Sigmoid colon (tissue), 7 donors: Measurements from ENCODE around the gene CASP5. TPM values are rescaled to one million over a fixed set of nuclear protein-coding genes. Genes with fewer than 3 reads are reported as not detected.
A peak's percentile ranks its signal among the peaks of the same experiment; 100 is the strongest.

Experiments
- DNase-seq: peaks from one replicate; pipeline ENCODE4 v3.0.0-alpha.2; 2019
- H3K27ac ChIP-seq, 4 donors: fragments of 200-600 bp; sonication (generic); one replicate each; pipeline ENCODE4 v1.5.1; 2016 to 2019; ENCODE audit warnings: mild to moderate bottlenecking in 1 of 4
- H3K27me3 ChIP-seq, 3 donors: fragments of 200-600 bp; sonication (generic); one replicate each; pipeline ENCODE4 v1.5.1; 2019; ENCODE audit warnings: mild to moderate bottlenecking in 1 of 3
- H3K36me3 ChIP-seq, 4 donors: fragments of 200-600 bp; sonication (generic); one replicate each; pipeline ENCODE4 v1.5.1; 2016 to 2019
- H3K4me1 ChIP-seq, 4 donors: fragments of 200-600 bp; sonication (generic); one replicate each; pipeline ENCODE4 v1.5.1; 2017 to 2019
- H3K4me3 ChIP-seq, 4 donors: fragments of 200-600 bp; sonication (generic); one replicate each; pipeline ENCODE4 v1.5.1; 2017 to 2019; ENCODE audit warnings: mild to moderate bottlenecking in 2 of 4, moderate library complexity in 1 of 4
- H3K9me3 ChIP-seq, 4 donors: fragments of 200-600 bp in 3 of 4; sonication (generic) in 3 of 4; one replicate each; pipeline versions ENCODE4 v1.5.1 to v1.6.1; 2013 to 2019
- EP300 ChIP-seq, 4 donors: sonication (generic); formaldehyde crosslinking; IDR thresholded peaks; one replicate each; pipeline ENCODE4 v1.6.1; 2017; ENCODE audit warnings: antibody characterized with exemption in 4 of 4
- POLR2A ChIP-seq, 2 donors: fragments of 450-650 bp; IDR thresholded peaks; one replicate each; pipeline ENCODE4 v1.6.1; 2016; ENCODE audit warnings: antibody characterized with exemption in 2 of 2, mild to moderate bottlenecking in 2 of 2, moderate library complexity in 2 of 2
- POLR2AphosphoS5 ChIP-seq, 4 donors: sonication (generic); formaldehyde crosslinking; IDR thresholded peaks; one replicate each; pipeline ENCODE4 v1.6.1; 2017; ENCODE audit warnings: antibody characterized with exemption in 4 of 4
- WGBS, 2 donors: extraction: QIAGEN DNeasy Blood & Tissue Kit; methylation state at CpG; one replicate each; pipeline ENCODE4 v1.1.7; 2013; 5-methylcytosine and 5-hydroxymethylcytosine counted together
- intact Hi-C: fragments of 100-400 bp; cut with DNase I; formaldehyde crosslinking; loops from one replicate; pipeline ENCODE4 v1.15.1; 2023
- polyA plus RNA-seq, 3 donors: library from polyadenylated mRNA; stranded (reverse); fragments of 200-250 nt; gene quantifications; one replicate each; pipeline ENCODE4 v1.2.3, GENCODE V29; 2013
- total RNA-seq, 4 donors: library from RNA; depleted of rRNA; stranded (reverse); fragments of >200 nt; gene quantifications; one replicate each; pipeline ENCODE4 v1.1.0, GENCODE V29; 2016
- TF ChIP-seq, protein P1 (sequence below), 4 experiments: fragments of 450-650 bp in 3 of 4; fragments of 200-600 bp in 1 of 4; IDR thresholded peaks; one replicate each; pipeline ENCODE4 v1.5.1; 2016 to 2019; ENCODE audit warnings: antibody characterized with exemption in 4 of 4, mild to moderate bottlenecking in 3 of 4, moderate library complexity in 2 of 4
- donor health status: healthy with polysubstance abuse.
- donor health status: Bipolar disorder and iron deficiency.
- donor health status: healthy.

The CASP5 gene
- total and polyA plus RNA-seq, 7 donors = 25.4 to 43.3 (median 31.8) TPM; not detected in 4

DNA sequence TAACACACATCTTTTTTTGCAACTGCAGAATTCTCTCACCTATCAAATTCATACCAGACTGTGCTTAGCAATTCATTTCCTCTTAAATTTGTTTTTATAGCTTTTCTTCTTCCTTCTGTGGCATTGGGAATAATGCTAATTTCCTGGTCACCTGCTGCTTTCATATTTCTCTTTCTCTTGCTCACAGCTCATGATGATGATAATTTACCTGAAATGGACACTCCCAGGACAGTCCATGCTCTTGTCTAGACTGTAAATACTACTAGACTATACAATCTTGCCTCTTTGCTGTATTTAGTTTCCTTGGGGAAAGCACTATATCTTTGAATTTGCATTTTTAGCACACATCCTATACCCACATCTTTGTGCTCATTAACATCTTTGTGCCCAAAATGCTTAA, 15.5 kb downstream of the CASP5 start:
- intact Hi-C loops = no loop called here
- H3K9me3 ChIP-seq = no peaks in the 10 kb centered on the region
- no peak for TF ChIP-seq POLR2A (IDR thresholded peaks at IDR 0.05)
- TF ChIP-seq POLR2AphosphoS5 (IDR thresholded peaks at IDR 0.05) = no peak
- TF ChIP-seq, protein P1, sequence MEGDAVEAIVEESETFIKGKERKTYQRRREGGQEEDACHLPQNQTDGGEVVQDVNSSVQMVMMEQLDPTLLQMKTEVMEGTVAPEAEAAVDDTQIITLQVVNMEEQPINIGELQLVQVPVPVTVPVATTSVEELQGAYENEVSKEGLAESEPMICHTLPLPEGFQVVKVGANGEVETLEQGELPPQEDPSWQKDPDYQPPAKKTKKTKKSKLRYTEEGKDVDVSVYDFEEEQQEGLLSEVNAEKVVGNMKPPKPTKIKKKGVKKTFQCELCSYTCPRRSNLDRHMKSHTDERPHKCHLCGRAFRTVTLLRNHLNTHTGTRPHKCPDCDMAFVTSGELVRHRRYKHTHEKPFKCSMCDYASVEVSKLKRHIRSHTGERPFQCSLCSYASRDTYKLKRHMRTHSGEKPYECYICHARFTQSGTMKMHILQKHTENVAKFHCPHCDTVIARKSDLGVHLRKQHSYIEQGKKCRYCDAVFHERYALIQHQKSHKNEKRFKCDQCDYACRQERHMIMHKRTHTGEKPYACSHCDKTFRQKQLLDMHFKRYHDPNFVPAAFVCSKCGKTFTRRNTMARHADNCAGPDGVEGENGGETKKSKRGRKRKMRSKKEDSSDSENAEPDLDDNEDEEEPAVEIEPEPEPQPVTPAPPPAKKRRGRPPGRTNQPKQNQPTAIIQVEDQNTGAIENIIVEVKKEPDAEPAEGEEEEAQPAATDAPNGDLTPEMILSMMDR (IDR thresholded peaks at IDR 0.05) = no peak
- no peak for TF ChIP-seq EP300 (IDR thresholded peaks at IDR 0.05)
- no peaks in the 10 kb centered on the region for H3K27me3 ChIP-seq
- no peaks in the 10 kb centered on the region for H3K36me3 ChIP-seq
- no peak overlapping the region for H3K4me3 ChIP-seq
- no peak for DNase-seq
- H3K4me1 ChIP-seq = no peaks in the 10 kb centered on the region
- H3K27ac ChIP-seq = no peak overlapping the region

- Histone ChIP-seq H3K9me3 (no peaks in the 10 kb centered on the region), H3K4me1 (no peaks in the 10 kb centered on the region), H3K36me3 (no peaks in the 10 kb centered on the region), H3K27ac (no peak overlapping the region), H3K4me3 (no peak overlapping the region), H3K27me3 (no peaks in the 10 kb centered on the region)
- TF ChIP-seq POLR2A (IDR thresholded peaks at IDR 0.05) = no peak
- TF ChIP-seq EP300 (IDR thresholded peaks at IDR 0.05) = no peak
- TF ChIP-seq, protein P1 (IDR thresholded peaks at IDR 0.05) = no peak
- no peak for TF ChIP-seq POLR2AphosphoS5 (IDR thresholded peaks at IDR 0.05)
- DNase-seq = no peak
- 90% methylated on average over 3 of the region's 3 CpGs for WGBS, 2 donors
- intact Hi-C loops = no loop called here
These were observed 17.5 kb downstream of the CASP5 start for GRCh38 chr11:105005451-105005845.

DNA sequence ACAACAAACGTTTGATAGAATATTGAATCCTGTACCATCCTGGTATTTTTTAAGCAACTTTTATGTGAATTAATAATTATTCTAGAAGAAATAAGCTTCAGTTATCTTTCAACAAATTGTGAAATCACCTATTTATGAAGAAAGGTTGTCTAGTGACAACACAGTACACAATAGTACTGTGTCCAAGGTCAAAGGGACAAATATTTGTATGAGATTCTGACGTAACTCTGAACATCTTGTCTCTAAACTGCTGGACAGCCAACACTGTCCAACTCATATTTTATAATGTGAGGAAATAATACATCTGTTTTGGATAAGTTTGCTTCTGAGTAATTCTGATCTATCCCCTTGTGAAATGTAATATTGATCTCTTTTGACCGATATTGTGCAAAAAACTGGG, 18.9 kb downstream of the CASP5 start:
- WGBS, 2 donors = 88 to 89% methylated on average over 3 of the region's 3 CpGs
- Histone ChIP-seq H3K9me3 (no peaks in the 10 kb centered on the region), H3K36me3 (no peaks in the 10 kb centered on the region), H3K27me3 (no peaks in the 10 kb centered on the region), H3K27ac (no peak overlapping the region), H3K4me3 (no peak overlapping the region), H3K4me1 (no peaks in the 10 kb centered on the region)
- DNase-seq = no peak
- TF ChIP-seq EP300 (IDR thresholded peaks at IDR 0.05) (no peak), POLR2AphosphoS5 (IDR thresholded peaks at IDR 0.05) (peak in 2 of 4 donors; percentile 16 to 24)
- intact Hi-C loops = no loop called here

DNA sequence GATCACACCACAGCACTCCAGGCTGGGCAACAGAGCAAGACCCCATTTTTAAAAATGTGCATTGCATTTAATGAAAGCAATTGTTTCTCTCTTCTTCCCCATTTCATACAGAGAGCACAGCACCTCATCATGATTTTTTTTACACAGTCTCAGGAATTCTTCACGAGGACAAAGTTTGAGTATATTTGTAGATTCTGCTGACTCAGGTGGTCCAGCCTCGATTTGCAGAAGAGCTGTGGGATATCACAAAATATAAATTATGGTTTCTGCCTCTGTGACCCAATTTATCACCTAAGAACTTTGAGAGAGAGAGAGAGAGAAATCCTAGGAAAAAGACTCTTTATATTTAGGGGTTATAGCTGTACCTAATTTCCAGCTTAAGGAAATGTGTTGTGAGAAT, 19.8 kb downstream of the CASP5 start:
- 86% methylated on average over 2 of the region's 2 CpGs for whole genome bisulfite sequencing, 2 donors

GRCh38 chr11:105000797-105001196, 22.2 kb downstream of the CASP5 start:
- Histone ChIP-seq H3K4me3 (no peak overlapping the region), H3K27ac (no peak overlapping the region), H3K36me3 (no peaks in the 10 kb centered on the region), H3K27me3 (no peaks in the 10 kb centered on the region), H3K4me1 (no peaks in the 10 kb centered on the region), H3K9me3 (no peaks in the 10 kb centered on the region)
- WGBS, 2 donors = 85 to 97% methylated on average over 7 of the region's 7 CpGs
- intact Hi-C loops = no loop called here
- no peak for TF ChIP-seq POLR2AphosphoS5 (IDR thresholded peaks at IDR 0.05)
- TF ChIP-seq, protein P1 (IDR thresholded peaks at IDR 0.05) = peak in 2 of 4 experiments; percentile 13 to 29
- TF ChIP-seq POLR2A (IDR thresholded peaks at IDR 0.05) = no peak
- no peak for DNase-seq

More for the DNA sequence above, 19.8 kb downstream of the CASP5 start:
- Histone ChIP-seq H3K4me3 (no peak overlapping the region), H3K27ac (no peak overlapping the region), H3K9me3 (no peaks in the 10 kb centered on the region), H3K36me3 (no peaks in the 10 kb centered on the region), H3K27me3 (no peaks in the 10 kb centered on the region), H3K4me1 (no peaks in the 10 kb centered on the region)
- DNase-seq = no peak
- TF ChIP-seq POLR2A (IDR thresholded peaks at IDR 0.05) = no peak
- TF ChIP-seq, protein P1 (IDR thresholded peaks at IDR 0.05) = no peak
- intact Hi-C loops = no loop called here
